HFF-Myc (cell line): Measurements from ENCODE around the gene SRP14.
"Not testable (repeated sequence)": the region's sequence is repeated elsewhere in the genome, so short reads cannot be mapped to it uniquely, and the experiment has no call there.

ENCODE experiments used
- DNase-seq: peaks from one replicate; pipeline ENCODE4 v3.0.0-alpha.2; 2011; ENCODE audit warnings: low read depth; ENCODE audit errors: extremely low read depth
- H3K4me3 ChIP-seq: replicated peaks from 2 replicates; pipeline ENCODE4 v1.5.1; 2011; ENCODE audit warnings: low read depth, mild to moderate bottlenecking, control low read depth, low read length
- CTCF ChIP-seq: IDR thresholded peaks from 2 replicates; pipeline ENCODE4 v1.5.1; 2012; ENCODE audit warnings: mild to moderate bottlenecking, low read depth, low read length, control low read depth; ENCODE audit errors: missing control alignments

The SRP14 gene

DNA sequence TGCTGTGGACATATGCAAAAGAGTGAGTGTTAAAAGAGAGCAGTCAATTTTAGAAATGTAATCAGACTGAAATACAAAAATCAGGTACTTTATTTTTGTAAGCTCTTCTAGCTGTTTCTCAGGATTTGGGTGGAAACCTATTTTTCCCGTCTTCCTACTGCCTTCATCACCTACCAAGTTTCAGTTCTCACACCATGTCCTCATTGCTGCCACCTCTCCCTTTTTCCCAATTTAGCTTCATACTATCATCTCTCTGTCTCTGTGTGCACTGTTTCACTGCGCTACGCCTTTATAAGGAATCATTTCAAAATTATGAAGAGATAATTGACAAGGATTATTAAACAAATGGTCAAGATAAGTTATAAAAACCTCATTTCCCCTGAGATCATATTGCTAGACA lies 7.7 kb downstream of the SRP14 start:
- no peak overlapping the region for H3K4me3 ChIP-seq
- no peak for DNase-seq
- no peak for TF ChIP-seq CTCF

GRCh38 chr15:40029979-40030893 lies 8.7 kb downstream of the SRP14 start:
- TF ChIP-seq CTCF, result peak; percentile 69
- H3K4me3 ChIP-seq, result no peak overlapping the region
- DNase-seq, result no peak

DNA sequence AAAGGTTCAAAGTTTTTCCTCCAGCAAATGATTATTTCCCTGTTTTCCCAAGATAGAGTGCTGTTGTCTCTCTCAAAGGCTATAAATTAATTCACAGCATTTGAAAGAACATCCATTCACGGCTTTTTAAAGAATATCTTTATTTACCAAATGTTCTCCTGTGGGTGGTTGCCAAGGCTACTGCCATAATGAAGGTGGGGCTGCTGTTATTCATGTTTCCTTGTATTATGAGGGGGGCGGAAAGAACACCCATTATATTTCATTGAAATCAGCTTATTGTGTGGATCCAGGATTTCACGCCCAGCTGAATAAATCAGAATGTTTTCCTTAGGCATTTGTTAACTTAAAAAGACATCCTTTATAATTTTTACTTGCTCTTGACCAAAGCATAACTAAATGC lies 10.1 kb downstream of the SRP14 start:
- DNase-seq, result no peak
- no peak for TF ChIP-seq CTCF
- H3K4me3 ChIP-seq, result no peak overlapping the region

DNA sequence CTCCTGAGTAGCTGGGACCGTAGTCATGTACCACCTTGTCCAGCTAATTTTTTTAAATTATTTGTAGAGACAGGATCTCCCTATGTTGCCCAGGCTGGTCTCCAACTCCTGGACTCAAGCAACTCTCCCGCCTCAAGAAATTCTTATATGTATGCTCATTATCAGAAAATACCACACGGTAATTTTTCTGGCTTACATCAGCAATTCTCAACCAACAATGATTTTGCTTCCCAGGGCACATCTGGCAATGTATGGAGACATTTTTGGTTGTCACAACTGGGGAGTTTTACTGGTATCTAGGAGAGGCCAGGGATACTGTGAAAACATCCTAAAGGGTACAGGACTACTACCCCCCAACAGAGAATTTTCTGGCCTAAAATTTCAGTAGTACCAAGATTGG lies 10.8 kb downstream of the SRP14 start:
- no peak for DNase-seq
- no peak overlapping the region for H3K4me3 ChIP-seq
- no peak for TF ChIP-seq CTCF

DNA sequence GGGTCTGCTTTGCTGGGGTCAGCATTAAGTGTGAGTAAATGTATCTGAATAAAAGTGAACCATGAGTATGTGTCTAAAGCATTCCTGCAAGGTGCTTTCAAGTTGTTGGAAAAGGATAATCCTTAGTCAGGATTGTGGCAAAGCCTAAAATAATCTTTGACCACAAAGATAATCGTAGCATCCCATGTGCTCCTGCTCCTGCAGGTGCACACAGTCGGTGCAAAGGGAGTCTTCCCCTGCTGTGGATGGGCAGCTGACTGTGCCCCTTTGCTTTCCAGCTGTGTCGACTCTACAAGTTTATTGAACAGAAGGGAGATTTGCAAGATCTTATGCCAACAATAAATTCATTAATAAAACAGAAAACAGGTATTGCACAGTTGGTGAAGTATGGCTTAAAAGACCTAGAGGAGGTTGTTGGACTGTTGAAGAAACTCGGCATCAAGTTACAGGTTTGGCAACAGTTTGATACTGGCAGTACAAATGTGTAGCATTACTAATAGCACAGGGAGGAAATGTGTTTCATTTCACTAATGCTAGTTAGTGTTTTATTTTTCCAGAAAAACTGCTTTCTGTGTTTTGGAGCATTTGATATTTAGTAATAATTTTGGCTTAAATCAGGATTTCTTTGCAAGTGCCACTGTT lies 22.6 kb downstream of the SRP14 start:
- no peak for TF ChIP-seq CTCF
- no peak overlapping the region for H3K4me3 ChIP-seq
- DNase-seq, result no peak

DNA sequence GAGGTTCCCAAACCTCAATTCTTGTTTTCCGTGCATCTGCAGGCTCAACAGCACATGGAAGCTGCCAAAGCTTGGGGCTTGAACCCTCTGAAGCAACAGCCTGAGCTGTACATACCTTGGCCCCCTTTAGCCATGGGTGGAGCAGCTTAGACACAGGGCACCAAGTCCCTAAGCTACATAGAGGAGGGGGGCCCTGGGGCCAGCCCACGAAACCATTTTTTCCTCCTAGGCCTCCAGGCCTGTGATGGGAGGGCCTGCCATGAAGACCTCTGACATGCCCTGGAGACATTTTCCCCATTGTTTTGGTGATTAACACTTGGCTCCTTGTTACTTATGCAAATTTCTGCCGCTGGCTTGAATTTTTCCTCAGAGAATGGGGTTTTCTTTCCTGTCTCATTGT lies 24.6 kb downstream of the SRP14 start:
- TF ChIP-seq CTCF, result no peak
- no peak for DNase-seq
- no peak overlapping the region for H3K4me3 ChIP-seq

- H3K4me3 ChIP-seq, DNase-seq: not testable (repeated sequence)
Observed at GRCh38 chr15:40013372-40013771, 25.6 kb downstream of the SRP14 start.
